Measurements from ENCODE around the gene TEX47.

Gene TEX47

DNA sequence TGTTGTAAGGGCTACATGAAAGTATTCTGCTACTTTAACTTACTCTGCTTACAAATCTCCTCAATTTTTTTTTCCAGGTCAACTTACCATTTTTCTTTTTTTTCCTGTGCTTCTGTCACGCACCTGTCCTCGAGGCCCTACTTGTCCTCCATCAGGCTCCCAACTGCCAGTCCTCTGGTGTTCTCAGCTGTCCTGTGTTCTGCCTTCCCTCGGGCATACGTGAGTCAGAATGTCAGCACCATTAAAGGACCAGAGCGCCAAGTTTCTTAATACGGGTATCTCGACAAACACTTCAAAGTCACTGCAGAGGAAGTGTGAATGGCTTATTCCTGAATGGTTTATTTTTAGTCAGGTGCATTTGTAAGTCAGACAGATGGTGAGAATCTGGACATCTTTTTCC is at the start of gene TEX47:
TEX47 (minus strand) TSS at position 185 of the 400 bp plus-strand sequence. CDS start 795 bp downstream, outside the sequence.
- TF ChIP-seq, protein P1, sequence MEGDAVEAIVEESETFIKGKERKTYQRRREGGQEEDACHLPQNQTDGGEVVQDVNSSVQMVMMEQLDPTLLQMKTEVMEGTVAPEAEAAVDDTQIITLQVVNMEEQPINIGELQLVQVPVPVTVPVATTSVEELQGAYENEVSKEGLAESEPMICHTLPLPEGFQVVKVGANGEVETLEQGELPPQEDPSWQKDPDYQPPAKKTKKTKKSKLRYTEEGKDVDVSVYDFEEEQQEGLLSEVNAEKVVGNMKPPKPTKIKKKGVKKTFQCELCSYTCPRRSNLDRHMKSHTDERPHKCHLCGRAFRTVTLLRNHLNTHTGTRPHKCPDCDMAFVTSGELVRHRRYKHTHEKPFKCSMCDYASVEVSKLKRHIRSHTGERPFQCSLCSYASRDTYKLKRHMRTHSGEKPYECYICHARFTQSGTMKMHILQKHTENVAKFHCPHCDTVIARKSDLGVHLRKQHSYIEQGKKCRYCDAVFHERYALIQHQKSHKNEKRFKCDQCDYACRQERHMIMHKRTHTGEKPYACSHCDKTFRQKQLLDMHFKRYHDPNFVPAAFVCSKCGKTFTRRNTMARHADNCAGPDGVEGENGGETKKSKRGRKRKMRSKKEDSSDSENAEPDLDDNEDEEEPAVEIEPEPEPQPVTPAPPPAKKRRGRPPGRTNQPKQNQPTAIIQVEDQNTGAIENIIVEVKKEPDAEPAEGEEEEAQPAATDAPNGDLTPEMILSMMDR (IDR thresholded peaks at IDR 0.05; ENCODE audit: low read depth, low read length, missing control alignments) = no peak
- no peak within 1 kb of the TSS for H3K4me3 ChIP-seq (replicated peaks; ENCODE audit: low read depth, low read length)
- DNase-seq (ENCODE audit: extremely low read depth, low read depth) = no peak

DNA sequence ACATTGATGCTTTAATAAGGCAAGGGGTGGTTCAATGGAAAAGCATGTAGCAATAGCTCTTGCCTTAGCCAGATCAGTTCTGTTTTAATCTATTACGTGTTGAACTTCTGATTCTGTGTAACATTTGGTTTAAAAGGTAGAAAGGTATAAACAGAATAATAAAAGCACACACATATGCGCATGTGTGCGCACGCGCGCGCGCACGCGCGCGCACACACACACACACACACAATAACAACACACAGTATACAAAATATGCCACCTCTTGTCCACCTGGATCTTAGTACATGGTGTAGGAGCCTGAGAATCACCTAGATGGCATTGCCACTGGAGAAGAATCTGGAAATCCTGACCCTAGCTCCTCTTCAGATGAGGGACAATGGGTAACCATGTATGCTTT is 49.6 kb upstream of the TEX47 start:
- TF ChIP-seq, protein P1 (IDR thresholded peaks at IDR 0.05; ENCODE audit: low read depth, low read length, missing control alignments) = no peak
- no peak for DNase-seq (ENCODE audit: extremely low read depth, low read depth)
- no peak overlapping the region for H3K4me3 ChIP-seq (replicated peaks; ENCODE audit: low read depth, low read length)

DNA sequence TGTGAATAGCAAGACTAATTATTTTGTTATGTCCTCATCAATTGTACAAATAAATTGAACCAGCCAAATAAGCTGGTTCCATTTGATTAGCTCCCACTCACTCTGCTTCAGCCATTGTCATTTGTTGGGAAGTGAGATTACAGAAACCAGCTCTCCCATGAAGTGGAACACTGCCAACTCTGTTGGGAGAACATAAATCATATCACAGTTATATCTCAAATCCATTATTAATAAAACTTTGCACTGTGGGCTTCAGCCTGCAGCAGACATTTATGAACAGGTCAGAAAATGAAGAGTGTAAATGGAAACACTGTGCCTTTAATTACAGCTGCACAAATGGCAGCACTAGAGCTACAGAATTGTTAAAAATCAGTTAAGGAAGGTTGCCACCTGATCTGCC is 46.7 kb upstream of the TEX47 start:
- no peak for DNase-seq (ENCODE audit: extremely low read depth, low read depth)
- TF ChIP-seq, protein P1 (IDR thresholded peaks at IDR 0.05; ENCODE audit: low read depth, low read length, missing control alignments) = no peak
- no peak overlapping the region for H3K4me3 ChIP-seq (replicated peaks; ENCODE audit: low read depth, low read length)

DNA sequence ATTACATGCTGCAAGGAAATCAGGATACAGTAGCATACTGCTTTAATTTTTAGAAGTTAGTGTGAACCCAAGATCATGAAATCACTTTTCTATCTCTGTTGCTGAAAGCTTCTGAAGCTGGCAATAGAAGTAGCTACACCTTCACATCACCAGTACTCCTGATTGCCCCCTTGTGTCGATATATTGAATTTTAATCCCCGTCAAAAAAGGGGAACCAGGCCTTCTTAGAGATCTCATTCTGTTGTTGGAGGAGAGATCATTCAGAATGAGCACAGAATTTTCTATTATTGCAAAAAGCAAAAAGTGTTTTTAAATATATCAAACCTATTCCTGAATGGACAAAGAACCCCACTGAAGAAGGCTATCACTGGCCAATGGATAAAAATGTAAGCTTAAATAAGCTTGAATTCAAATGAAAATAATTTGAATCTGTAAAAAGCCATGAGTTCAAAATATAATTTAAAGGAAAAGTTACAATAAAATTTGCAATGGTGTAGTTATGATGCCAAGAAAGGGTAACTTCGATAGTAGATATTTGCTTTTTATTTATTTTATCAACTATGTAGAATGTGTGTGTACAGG is 39.7 kb upstream of the TEX47 start:
- H3K4me3 ChIP-seq (replicated peaks; ENCODE audit: low read depth, low read length) = no peak overlapping the region
- no peak for DNase-seq (ENCODE audit: extremely low read depth, low read depth)
- TF ChIP-seq, protein P1 (IDR thresholded peaks at IDR 0.05; ENCODE audit: low read depth, low read length, missing control alignments) = peak; percentile 13

DNA sequence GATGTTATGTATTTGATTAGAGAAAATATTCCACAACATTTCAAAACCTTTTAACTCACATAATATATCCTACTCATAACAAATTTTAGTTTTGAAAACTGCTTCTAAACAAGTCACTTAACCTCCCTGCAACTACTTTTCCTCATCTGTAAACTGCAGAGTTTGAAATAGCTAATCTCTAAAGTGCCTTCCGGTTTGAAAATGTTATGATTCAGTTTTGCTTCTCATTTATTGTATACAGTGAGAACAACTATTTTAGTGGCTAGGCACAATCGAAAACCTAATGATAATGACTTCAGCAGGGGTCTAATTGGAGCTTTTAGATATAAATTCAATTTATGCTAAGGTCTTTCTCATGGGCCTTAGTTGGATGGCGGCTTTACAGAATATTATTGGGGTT is 30.7 kb upstream of the TEX47 start:
- TF ChIP-seq, protein P1 (IDR thresholded peaks at IDR 0.05; ENCODE audit: low read depth, low read length, missing control alignments) = no peak
- no peak overlapping the region for H3K4me3 ChIP-seq (replicated peaks; ENCODE audit: low read depth, low read length)
- DNase-seq (ENCODE audit: extremely low read depth, low read depth) = no peak

DNA sequence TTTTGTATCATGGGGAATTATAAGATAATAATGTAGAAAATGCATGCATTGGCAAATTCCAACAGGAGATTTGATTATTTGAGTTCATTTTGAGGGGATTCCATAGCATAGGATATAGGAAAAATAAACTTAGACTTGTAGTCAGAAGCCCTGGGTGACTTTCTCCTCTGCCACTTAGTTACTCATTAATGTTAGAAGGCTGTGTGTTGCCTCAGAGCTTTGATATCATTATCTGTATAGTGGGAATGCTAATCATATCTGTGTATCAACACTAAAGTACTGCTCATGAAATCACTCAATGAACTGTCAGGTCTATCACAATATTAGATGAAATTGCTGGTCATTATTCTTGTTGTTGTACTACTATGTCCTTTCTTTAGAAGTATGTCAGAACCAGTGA is 23.0 kb upstream of the TEX47 start:
- TF ChIP-seq, protein P1 (IDR thresholded peaks at IDR 0.05; ENCODE audit: low read depth, low read length, missing control alignments) = no peak
- no peak overlapping the region for H3K4me3 ChIP-seq (replicated peaks; ENCODE audit: low read depth, low read length)
- DNase-seq (ENCODE audit: extremely low read depth, low read depth) = no peak

Data from HFF-Myc (cell line).